Fibroblast of pulmonary artery (primary cell): ENCODE measurements around the gene ANGPT4.

Experiments
- DNase-seq: peaks from one replicate; pipeline ENCODE4 v3.0.0-alpha.2; 2010; ENCODE audit warnings: low read depth
- H3K4me3 ChIP-seq: replicated peaks from 2 replicates; pipeline ENCODE4 v1.5.1; 2011; ENCODE audit warnings: low read depth, mild to moderate bottlenecking, control low read depth, low read length, moderate library complexity
- CTCF ChIP-seq: IDR thresholded peaks from 2 replicates; pipeline ENCODE4 v1.5.1; 2011; ENCODE audit warnings: mild to moderate bottlenecking, control low read depth, low read length, inconsistent platforms; ENCODE audit errors: missing control alignments

The ANGPT4 gene

GRCh38 chr20:888057-888456, 28.1 kb downstream of the ANGPT4 start:
- H3K4me3 ChIP-seq, result no peak overlapping the region
- no peak for TF ChIP-seq CTCF

GRCh38 chr20:887137-887536, 29.0 kb downstream of the ANGPT4 start:
- TF ChIP-seq CTCF, result no peak
- no peak overlapping the region for H3K4me3 ChIP-seq
- no peak for DNase-seq

More at GRCh38 chr20:888057-888456, 28.1 kb downstream of the ANGPT4 start:
- DNase-seq, result no peak

- TF ChIP-seq CTCF, result no peak
- H3K4me3 ChIP-seq, result no peak overlapping the region
- peak; percentile 53 for DNase-seq
These were observed 30.9 kb downstream of the ANGPT4 start for GRCh38 chr20:884983-885952.

GRCh38 chr20:881783-882144, 34.4 kb downstream of the ANGPT4 start:
- TF ChIP-seq CTCF, result no peak
- no peak overlapping the region for H3K4me3 ChIP-seq
- no peak for DNase-seq

GRCh38 chr20:881051-881782, 34.9 kb downstream of the ANGPT4 start:
- no peak for TF ChIP-seq CTCF
- DNase-seq, result peak; percentile 69
- no peak overlapping the region for H3K4me3 ChIP-seq

- no peak for DNase-seq
- no peak for TF ChIP-seq CTCF
- no peak overlapping the region for H3K4me3 ChIP-seq
These were observed 36.5 kb downstream of the ANGPT4 start for GRCh38 chr20:879626-880025.
